Mammary microvascular endothelial cell (primary cell): ENCODE data around the gene HEATR9. TPM values are rescaled to one million over a fixed set of nuclear protein-coding genes. Genes with fewer than 3 reads are reported as not detected.

Experiments used
- total RNA-seq: library from RNA; depleted of rRNA; stranded (reverse); fragments of >200 nt; gene quantifications from 2 replicates; pipeline ENCODE4 v1.2.3, GENCODE V29; 2015

HEATR9 gene, protein sequence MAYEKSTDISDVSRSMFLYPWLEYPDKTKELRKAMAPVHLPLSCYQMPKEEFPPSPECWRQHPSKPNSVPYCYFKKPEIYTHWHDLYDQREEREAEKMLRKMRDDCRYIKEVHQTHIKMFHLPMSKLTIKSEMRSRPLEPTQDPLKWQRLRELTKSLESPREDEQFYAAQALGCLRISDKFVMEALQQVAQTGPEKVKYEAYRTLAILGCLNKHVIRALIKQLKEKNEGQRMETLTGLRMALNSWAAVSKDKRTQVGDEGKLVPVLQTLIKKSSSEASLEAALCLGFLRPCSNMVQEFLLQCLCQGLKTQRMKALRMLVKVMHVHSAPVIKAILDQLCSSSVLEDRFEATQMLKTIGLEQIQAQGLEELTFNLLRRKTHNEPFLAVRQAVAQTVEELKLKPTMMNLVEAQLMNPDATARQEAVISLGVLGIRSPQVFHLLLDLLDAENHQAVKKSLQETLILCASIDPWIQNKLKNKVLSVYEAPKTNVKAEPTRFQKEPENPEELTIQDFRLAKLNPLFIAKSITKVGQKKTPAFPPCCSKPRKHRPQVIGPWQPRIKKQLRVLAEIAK
- not detected in 2 replicates for total RNA-seq

DNA sequence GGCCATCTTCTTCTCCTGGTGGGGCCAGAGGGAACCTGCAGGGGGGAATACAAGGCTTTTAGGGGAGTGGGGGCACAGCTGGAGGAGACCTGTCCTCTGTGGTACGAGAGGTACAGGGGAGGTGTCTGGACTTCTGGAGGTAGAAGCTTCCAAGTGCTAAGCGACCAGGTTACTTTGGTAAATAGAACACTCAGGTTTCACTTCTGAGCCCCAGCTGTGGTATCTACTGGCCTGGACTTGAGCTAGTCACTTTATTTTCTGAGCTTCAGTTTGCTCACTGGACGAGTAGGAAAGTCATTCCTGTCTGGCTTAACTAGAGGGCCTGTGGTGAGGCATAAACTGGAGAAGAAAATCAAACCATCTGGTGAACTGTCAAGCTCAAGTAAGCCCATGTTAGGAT is at the start of gene HEATR9:
Gene HEATR9, minus strand, starts transcription at position 155 of the 400 bp plus-strand sequence. Its CDS starts 149 bp downstream, at position 6.

DNA sequence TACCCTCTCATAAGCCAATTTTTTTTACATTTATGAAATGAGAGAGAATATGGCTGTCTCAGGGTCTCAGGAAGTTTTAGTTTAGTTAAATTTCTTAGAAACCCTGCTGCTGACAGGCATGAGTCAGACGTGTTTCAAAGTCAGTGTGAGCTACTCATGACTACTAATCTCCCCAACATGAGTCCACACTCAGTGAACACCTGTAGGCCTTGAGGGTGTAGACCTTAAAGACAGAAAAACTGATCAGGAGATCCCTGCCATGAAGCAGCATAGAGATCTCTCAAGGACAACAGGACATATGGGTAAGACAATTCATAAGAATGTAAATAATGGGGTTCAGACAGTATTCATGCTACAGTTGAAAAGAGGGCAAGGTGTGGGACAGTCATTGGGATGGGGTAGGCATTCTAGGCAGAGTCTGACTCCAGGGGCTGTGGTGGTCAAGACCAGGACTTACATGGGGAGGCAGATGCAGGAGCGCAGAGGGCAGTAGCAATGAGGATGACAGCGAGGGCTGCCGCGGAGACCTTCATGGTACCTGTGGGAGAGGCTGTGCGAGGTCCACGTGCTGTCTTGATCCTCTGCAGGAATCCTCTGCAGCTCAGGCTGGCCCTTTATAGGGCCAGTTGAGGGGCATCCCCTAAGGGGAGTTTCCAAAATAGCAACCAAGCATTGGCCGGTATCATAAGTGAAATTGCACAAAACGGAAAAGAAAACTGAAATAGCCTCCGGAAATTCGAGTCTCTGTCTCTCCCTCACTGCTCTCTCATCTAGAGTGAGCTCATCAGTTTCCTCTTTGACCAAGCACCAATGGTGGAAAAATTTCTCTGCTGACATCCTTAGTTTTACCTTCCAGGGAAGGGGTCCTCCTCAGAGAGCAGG is 11.3 kb upstream of the HEATR9 start, which contains the start of gene CCL5:
Gene CCL5, minus strand, starts transcription at position 588 of the 882 bp plus-strand sequence.

DNA sequence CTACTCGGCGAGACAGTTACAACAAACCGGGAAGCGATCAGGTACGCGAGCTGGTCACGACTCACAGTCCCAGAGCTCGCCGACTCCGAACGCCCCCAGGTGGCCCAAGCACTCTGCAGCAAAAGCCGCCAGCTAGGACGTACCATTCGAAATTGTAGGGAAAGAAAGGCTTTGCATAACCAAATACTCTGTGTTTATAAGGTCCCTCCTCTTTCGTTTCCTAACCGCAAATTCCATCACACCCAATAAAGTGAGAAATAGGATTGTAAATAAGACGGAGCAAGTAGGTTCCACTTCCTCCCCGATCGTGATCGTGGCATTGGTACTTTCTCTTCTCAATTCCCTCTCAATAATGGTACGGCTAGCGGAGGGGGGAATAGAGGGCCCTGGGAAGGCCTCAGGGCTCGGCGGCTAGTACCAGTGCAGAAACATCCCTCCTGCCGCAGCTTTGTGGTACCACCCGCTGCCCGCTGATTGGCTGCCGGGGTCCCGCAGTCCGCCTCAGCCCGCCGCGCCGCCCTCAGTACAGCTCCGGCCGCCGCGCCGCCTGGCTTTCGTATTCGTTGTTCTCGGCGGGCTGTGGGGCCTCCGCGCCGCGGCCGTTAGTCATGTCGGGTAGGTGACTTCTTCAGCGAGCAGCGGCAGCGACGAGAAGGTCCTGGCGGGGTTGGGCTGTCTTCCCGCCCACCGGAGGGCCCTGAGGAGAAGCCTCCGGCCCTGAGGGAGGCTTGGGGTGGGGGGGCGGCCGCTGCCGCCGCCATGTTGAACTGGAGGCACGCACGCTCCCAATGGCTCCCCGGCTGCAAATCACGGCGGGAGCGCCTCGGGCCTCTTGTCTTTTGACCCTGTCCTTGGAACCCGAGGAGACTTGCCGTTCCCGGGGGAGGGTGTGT is 59.5 kb downstream of the HEATR9 start, which contains the start of gene TAF15:
Gene TAF15, plus strand, starts transcription at position 523 of the 893 bp plus-strand sequence. Its CDS starts 86 bp downstream, at position 609.

Other genes with a start within 250 kb of the HEATR9 start
- 0.07 TPM in 1 of 2 replicates, not detected in the other for gene RASL10B, start 137.3 kb downstream of the HEATR9 start, total RNA-seq
- not detected in 2 replicates for gene GAS2L2, start 115.7 kb downstream of the HEATR9 start, total RNA-seq
- not detected in 2 replicates for gene C17orf50, start 108.0 kb downstream of the HEATR9 start, total RNA-seq
- gene MMP28, start 73.2 kb downstream of the HEATR9 start, total RNA-seq, result 0.07 and 0.44 TPM in 2 replicates
- 21.8 and 28.8 TPM in 2 replicates for gene TAF15, start 59.4 kb downstream of the HEATR9 start, total RNA-seq
- 4.7 and 5.0 TPM in 2 replicates for gene CCL5, start 11.5 kb upstream of the HEATR9 start, total RNA-seq
- gene RDM1, start 61.9 kb upstream of the HEATR9 start, total RNA-seq, result 0.20 and 0.80 TPM in 2 replicates
- gene LYZL6, start 74.8 kb upstream of the HEATR9 start, total RNA-seq, result not detected in 2 replicates
- not detected in 2 replicates for gene CCL16, start 112.6 kb upstream of the HEATR9 start, total RNA-seq
- gene CCL14, start 117.8 kb upstream of the HEATR9 start, total RNA-seq, result 0.80 and 4.8 TPM in 2 replicates
- not detected in 2 replicates for gene CCL15, start 132.7 kb upstream of the HEATR9 start, total RNA-seq
- gene CCL23, start 149.1 kb upstream of the HEATR9 start, total RNA-seq, result not detected in 2 replicates
- not detected in 2 replicates for gene CCL18, start 195.4 kb upstream of the HEATR9 start, total RNA-seq
- not detected in 2 replicates for gene CCL3, start 221.3 kb upstream of the HEATR9 start, total RNA-seq
- gene CCL4, start 234.9 kb upstream of the HEATR9 start, total RNA-seq, result not detected in 2 replicates